IPS-20b (cell line): Measurements from ENCODE around the gene ADGRV1.

Source experiments
- H3K27ac ChIP-seq: one replicate; pipeline ENCODE4 v1.5.1; 2013; ENCODE audit warnings: low read length
- H3K27me3 ChIP-seq: 2 replicates; pipeline ENCODE4 v1.6.1; 2013; ENCODE audit warnings: mild to moderate bottlenecking, low read length, inconsistent platforms; ENCODE audit not compliant: insufficient read depth
- H3K36me3 ChIP-seq: 2 replicates; pipeline ENCODE4 v1.6.1; 2013; ENCODE audit warnings: low read depth, mild to moderate bottlenecking, inconsistent platforms, low read length, moderate library complexity; ENCODE audit not compliant: insufficient read depth
- H3K4me1 ChIP-seq: 2 replicates; pipeline ENCODE4 v1.6.1; 2013; ENCODE audit warnings: mild to moderate bottlenecking, control low read depth, inconsistent platforms, low read length, moderate library complexity; ENCODE audit not compliant: insufficient read depth
- H3K4me3 ChIP-seq: 2 replicates; pipeline ENCODE4 v1.5.1; 2013; ENCODE audit warnings: mild to moderate bottlenecking, low read length, inconsistent platforms
- H3K9ac ChIP-seq: 2 replicates; pipeline ENCODE4 v1.6.1; 2013; ENCODE audit warnings: low read depth, mild to moderate bottlenecking, inconsistent platforms, low read length, moderate library complexity
- H3K9me3 ChIP-seq: 2 replicates; pipeline ENCODE4 v1.6.1; 2013; ENCODE audit warnings: mild to moderate bottlenecking, low read depth, low read length, inconsistent platforms; ENCODE audit not compliant: insufficient read depth

Gene ADGRV1

GRCh38 chr5:91175708-91176107 is 617.1 kb downstream of the ADGRV1 start:
- Histone ChIP-seq H3K4me3 (no peak overlapping the region), H3K4me1 (peaks cover 9% of the 10 kb centered on the region; the same call in 1 of the 2 replicates), H3K9me3 (no peaks in the 10 kb centered on the region), H3K27me3 (no peaks in the 10 kb centered on the region), H3K36me3 (no peaks in the 10 kb centered on the region), H3K27ac (no peak overlapping the region), H3K9ac (no peak overlapping the region)

- no peaks in the 10 kb centered on the region for H3K36me3 ChIP-seq
- H3K9me3 ChIP-seq = no peaks in the 10 kb centered on the region
- peaks cover 9% of the 10 kb centered on the region; the same call in 1 of the 2 replicates for H3K4me1 ChIP-seq
- no peak overlapping the region for H3K9ac ChIP-seq
- H3K4me3 ChIP-seq = no peak overlapping the region
- no peak overlapping the region for H3K27ac ChIP-seq
- no peaks in the 10 kb centered on the region for H3K27me3 ChIP-seq
Measured at GRCh38 chr5:91176288-91177016, 617.9 kb downstream of the ADGRV1 start.

GRCh38 chr5:91177085-91177484 is 618.5 kb downstream of the ADGRV1 start:
- Histone ChIP-seq H3K9ac (no peak overlapping the region), H3K27ac (no peak overlapping the region), H3K4me3 (no peak overlapping the region), H3K27me3 (no peaks in the 10 kb centered on the region), H3K4me1 (peaks cover 9% of the 10 kb centered on the region; the same call in 1 of the 2 replicates), H3K36me3 (no peaks in the 10 kb centered on the region), H3K9me3 (no peaks in the 10 kb centered on the region)

DNA sequence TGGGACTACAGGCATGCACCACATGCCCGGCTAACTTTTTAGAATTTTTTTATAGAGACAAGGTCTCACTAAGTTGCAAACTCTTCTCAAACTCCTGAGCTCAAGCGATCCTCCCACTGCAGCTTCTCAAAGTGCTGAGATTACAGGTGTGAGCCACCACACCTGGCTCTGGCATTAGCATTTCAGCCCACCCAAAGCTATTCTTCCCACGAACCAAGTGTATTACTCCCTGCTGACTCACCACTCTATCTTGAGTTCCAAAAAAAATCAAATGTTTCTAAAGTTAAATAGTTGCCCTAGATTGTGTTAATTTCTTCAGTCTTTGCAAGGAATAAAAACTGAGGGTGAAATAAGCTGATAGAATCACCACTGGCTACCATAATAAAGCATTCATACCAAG is 619.0 kb downstream of the ADGRV1 start:
- Histone ChIP-seq H3K27me3 (no peaks in the 10 kb centered on the region), H3K27ac (no peak overlapping the region), H3K9me3 (no peaks in the 10 kb centered on the region)

DNA sequence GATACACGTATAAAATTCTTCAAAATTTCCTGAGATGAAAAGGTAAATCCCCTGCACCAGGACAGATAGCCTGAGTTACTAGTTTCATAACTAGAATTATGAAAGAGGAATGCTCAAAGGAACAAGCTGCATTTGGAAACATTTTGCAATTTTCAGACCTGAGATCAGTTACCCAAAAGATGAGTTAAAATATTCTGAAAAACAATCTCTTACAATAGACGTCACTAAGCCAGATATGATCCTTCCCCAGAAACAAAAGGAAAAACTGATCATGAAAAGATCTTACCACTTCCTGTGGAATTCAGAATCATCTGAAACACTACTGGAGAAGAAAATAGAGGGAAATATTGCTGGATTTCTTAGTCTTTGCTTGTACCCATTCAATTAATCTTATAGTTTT is 619.9 kb downstream of the ADGRV1 start:
- Histone ChIP-seq H3K9me3 (no peaks in the 10 kb centered on the region), H3K36me3 (no peaks in the 10 kb centered on the region), H3K27me3 (no peaks in the 10 kb centered on the region), H3K4me3 (no peak overlapping the region), H3K27ac (no peak overlapping the region), H3K9ac (no peak overlapping the region), H3K4me1 (peaks cover 10% of the 10 kb centered on the region; the same call in 1 of the 2 replicates)

More for the DNA sequence above, 619.0 kb downstream of the ADGRV1 start:
- no peak overlapping the region for H3K9ac ChIP-seq
- peaks cover 9% of the 10 kb centered on the region; the same call in 1 of the 2 replicates for H3K4me1 ChIP-seq
- no peaks in the 10 kb centered on the region for H3K36me3 ChIP-seq
- no peak overlapping the region for H3K4me3 ChIP-seq

DNA sequence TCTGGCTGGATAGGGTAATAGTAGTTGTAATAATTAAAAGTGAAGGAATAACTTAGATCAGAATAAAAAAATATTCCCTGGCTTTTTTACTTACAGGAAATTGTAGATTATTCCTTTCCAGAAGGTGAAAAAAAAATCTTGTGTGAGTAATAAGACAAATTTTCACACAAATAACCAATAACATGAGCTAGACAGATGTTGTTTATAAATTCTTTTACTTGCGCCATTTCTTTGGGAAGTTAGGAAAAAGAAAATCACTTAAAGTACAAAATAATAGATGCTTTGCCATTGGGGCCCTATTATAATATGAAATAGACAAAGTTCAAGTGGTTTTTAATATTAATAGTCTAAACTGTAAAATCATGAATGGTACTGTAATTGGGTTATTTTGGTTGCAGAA is 620.4 kb downstream of the ADGRV1 start:
- Histone ChIP-seq H3K9ac (no peak overlapping the region), H3K4me3 (no peak overlapping the region), H3K9me3 (no peaks in the 10 kb centered on the region), H3K36me3 (no peaks in the 10 kb centered on the region), H3K27me3 (no peaks in the 10 kb centered on the region), H3K4me1 (peaks cover 16% of the 10 kb centered on the region; the same call in 1 of the 2 replicates), H3K27ac (no peak overlapping the region)

DNA sequence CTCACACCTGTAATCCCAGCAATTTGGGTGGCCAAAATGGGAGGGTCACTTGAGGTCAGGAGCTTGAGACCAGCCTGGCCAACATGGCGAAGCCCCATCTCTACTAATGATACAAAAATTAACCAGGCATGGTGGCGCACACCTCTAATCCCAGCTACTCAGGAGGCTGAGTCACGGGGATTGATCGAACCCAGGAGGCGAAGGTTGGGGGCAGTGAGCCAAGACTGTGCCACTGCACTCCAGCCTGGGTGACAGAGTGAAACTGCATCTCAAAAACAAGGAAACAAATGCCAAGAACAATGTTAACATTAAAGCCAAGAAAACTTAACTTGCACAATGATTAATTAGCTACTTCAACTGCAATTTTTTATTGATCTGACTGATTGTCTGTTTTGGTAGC is 621.9 kb downstream of the ADGRV1 start:
- H3K27me3 ChIP-seq = no peaks in the 10 kb centered on the region
- H3K9me3 ChIP-seq = no peaks in the 10 kb centered on the region
- no peak overlapping the region for H3K27ac ChIP-seq
- H3K4me1 ChIP-seq = peaks cover 17% of the 10 kb centered on the region; the same call in 1 of the 2 replicates
- H3K9ac ChIP-seq = no peak overlapping the region
- no peaks in the 10 kb centered on the region for H3K36me3 ChIP-seq
- H3K4me3 ChIP-seq = no peak overlapping the region

- no peaks in the 10 kb centered on the region for H3K9me3 ChIP-seq
- H3K4me3 ChIP-seq = no peak overlapping the region
- no peak overlapping the region for H3K27ac ChIP-seq
- no peaks in the 10 kb centered on the region for H3K36me3 ChIP-seq
- no peaks in the 10 kb centered on the region for H3K27me3 ChIP-seq
- no peak overlapping the region for H3K9ac ChIP-seq
- peaks cover 8% of the 10 kb centered on the region; the same call in 1 of the 2 replicates for H3K4me1 ChIP-seq
Measured at GRCh38 chr5:91182763-91183162, 624.2 kb downstream of the ADGRV1 start.

- H3K27me3 ChIP-seq = no peaks in the 10 kb centered on the region
- no peaks in the 10 kb centered on the region for H3K9me3 ChIP-seq
- H3K4me1 ChIP-seq = peaks cover 8% of the 10 kb centered on the region; the same call in 1 of the 2 replicates
- H3K9ac ChIP-seq = no peak overlapping the region
- no peaks in the 10 kb centered on the region for H3K36me3 ChIP-seq
- H3K4me3 ChIP-seq = no peak overlapping the region
- no peak overlapping the region for H3K27ac ChIP-seq
Measured at GRCh38 chr5:91183743-91184142, 625.1 kb downstream of the ADGRV1 start.

GRCh38 chr5:91186101-91186500 is 627.5 kb downstream of the ADGRV1 start:
- H3K4me1 ChIP-seq = peaks cover 8% of the 10 kb centered on the region; the same call in 1 of the 2 replicates
- H3K9me3 ChIP-seq = no peaks in the 10 kb centered on the region
- H3K4me3 ChIP-seq = no peak overlapping the region
- H3K27me3 ChIP-seq = no peaks in the 10 kb centered on the region
- H3K9ac ChIP-seq = no peak overlapping the region
- no peak overlapping the region for H3K27ac ChIP-seq
- no peaks in the 10 kb centered on the region for H3K36me3 ChIP-seq

DNA sequence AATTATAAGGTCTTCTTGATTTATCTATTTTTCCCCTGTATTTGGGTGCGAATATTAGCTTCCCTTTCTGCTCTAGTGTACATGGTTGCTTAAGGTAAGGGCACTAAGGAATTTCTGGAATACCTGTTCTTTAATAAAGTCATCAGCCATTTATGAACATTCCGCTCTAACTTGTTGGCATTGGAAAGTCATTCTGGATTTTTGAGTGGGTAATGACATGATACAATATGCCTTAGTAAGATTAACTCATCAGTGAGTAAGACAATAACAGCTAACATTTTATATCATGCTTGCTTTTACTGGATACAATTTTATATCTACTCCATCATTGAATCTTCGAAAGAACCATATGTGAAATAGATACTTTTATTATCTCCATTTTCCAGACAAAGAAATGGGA is 628.4 kb downstream of the ADGRV1 start:
- Histone ChIP-seq H3K27me3 (no peaks in the 10 kb centered on the region), H3K4me3 (no peak overlapping the region), H3K9ac (no peak overlapping the region), H3K27ac (no peak overlapping the region), H3K36me3 (no peaks in the 10 kb centered on the region), H3K4me1 (peaks cover 8% of the 10 kb centered on the region; the same call in 1 of the 2 replicates), H3K9me3 (no peaks in the 10 kb centered on the region)

GRCh38 chr5:91188755-91189154 is 630.2 kb downstream of the ADGRV1 start:
- no peak overlapping the region for H3K4me3 ChIP-seq

More at GRCh38 chr5:91188755-91189154, 630.2 kb downstream of the ADGRV1 start:
- Histone ChIP-seq H3K4me1 (peaks cover 4% of the 10 kb centered on the region; the same call in 1 of the 2 replicates), H3K9me3 (no peaks in the 10 kb centered on the region), H3K27me3 (no peaks in the 10 kb centered on the region), H3K36me3 (no peaks in the 10 kb centered on the region), H3K27ac (no peak overlapping the region), H3K9ac (no peak overlapping the region)
